ENCODE results near the gene KCNK10. TPM values are rescaled to one million over a fixed set of nuclear protein-coding genes. Genes with fewer than 3 reads are reported as not detected.

The KCNK10 gene
- total RNA-seq, 4 donors from 2014 or later = not detected

GRCh38 chr14:88289996-88290395 lies 33.1 kb downstream of the KCNK10 start:
- TF ChIP-seq CTCF (IDR thresholded peaks at IDR 0.05; ENCODE audit: low read depth) = no peak

- TF ChIP-seq CTCF (IDR thresholded peaks at IDR 0.05; ENCODE audit: low read depth) = no peak
Measured at GRCh38 chr14:88289234-88289633, 33.8 kb downstream of the KCNK10 start.

- no peak for TF ChIP-seq CTCF (IDR thresholded peaks at IDR 0.05; ENCODE audit: low read depth)
Measured at GRCh38 chr14:88286309-88286708, 36.8 kb downstream of the KCNK10 start.

- no peak for TF ChIP-seq CTCF (IDR thresholded peaks at IDR 0.05; ENCODE audit: low read depth)
Measured at GRCh38 chr14:88281447-88281846, 41.6 kb downstream of the KCNK10 start.

GRCh38 chr14:88276923-88277596 lies 46.0 kb downstream of the KCNK10 start:
- TF ChIP-seq CTCF (IDR thresholded peaks at IDR 0.05; ENCODE audit: low read depth) = no peak

- TF ChIP-seq CTCF (IDR thresholded peaks at IDR 0.05; ENCODE audit: low read depth) = no peak
Measured at GRCh38 chr14:88272390-88273269, 50.4 kb downstream of the KCNK10 start.

- TF ChIP-seq CTCF (IDR thresholded peaks at IDR 0.05; ENCODE audit: low read depth) = no peak
Measured at GRCh38 chr14:88271205-88271604, 51.9 kb downstream of the KCNK10 start.

All from subcutaneous adipose tissue (tissue), 4 donors.